HepG2 (cell line): ENCODE results near the gene WIPF2.

Experiments used
- BCLAF1 ChIP-seq: fragments of 450-650 bp; IDR thresholded peaks from 2 replicates; pipeline ENCODE4 v1.6.1; 2017; ENCODE audit warnings: mild to moderate bottlenecking
- CBFB ChIP-seq: sonication (generic); formaldehyde crosslinking; IDR thresholded peaks from 2 replicates; pipeline ENCODE4 v1.4.0; 2020; ENCODE audit warnings: missing genetic modification reagents
- CHD4 ChIP-seq: fragments of 200-600 bp; sonication (generic); IDR thresholded peaks from 2 replicates; pipeline ENCODE4 v1.7.0; 2017; ENCODE audit warnings: mild to moderate bottlenecking, low read length, borderline replicate concordance
- ELF1 ChIP-seq: sonication (generic); formaldehyde crosslinking; IDR thresholded peaks from 2 replicates; pipeline ENCODE4 v1.4.0; 2020; ENCODE audit warnings: missing genetic modification reagents
- FOSL2 ChIP-seq: sonication (generic); formaldehyde crosslinking; IDR thresholded peaks from 2 replicates; pipeline ENCODE4 v1.4.0; 2020; ENCODE audit warnings: missing genetic modification reagents
- GTF2F1 ChIP-seq: fragments of 150-350 bp; IDR thresholded peaks from 2 replicates; pipeline ENCODE4 v1.6.1; 2014; ENCODE audit warnings: low read length
- JUND ChIP-seq: sonication (generic); formaldehyde crosslinking; IDR thresholded peaks from 2 replicates; pipeline ENCODE4 v1.8.0; 2022; ENCODE audit warnings: mild to moderate bottlenecking, missing genetic modification reagents
- KAT8 ChIP-seq: IDR thresholded peaks from 2 replicates; pipeline ENCODE4 v1.6.1; 2016; ENCODE audit warnings: missing genetic modification reagents, missing compliant biosample characterization
- MLXIP ChIP-seq: sonication (generic); formaldehyde crosslinking; IDR thresholded peaks from 2 replicates; pipeline ENCODE4 v1.9.0; 2021; ENCODE audit warnings: missing genetic modification reagents, borderline replicate concordance
- NR3C1 ChIP-seq: sonication (generic); formaldehyde crosslinking; IDR thresholded peaks from 2 replicates; pipeline ENCODE4 v1.4.0; 2020; ENCODE audit warnings: missing genetic modification reagents
- SRSF1 ChIP-seq: fragments of 200-400 bp; formaldehyde crosslinking; optimal IDR thresholded peaks from 2 replicates; pipeline ENCODE3; 2017; ENCODE audit warnings: mild to moderate bottlenecking, low read depth, low read length, moderate library complexity
- ZBTB49 ChIP-seq: sonication (generic); formaldehyde crosslinking; IDR thresholded peaks from 2 replicates; pipeline ENCODE4 v1.4.0; 2020; ENCODE audit warnings: missing genetic modification reagents, borderline replicate concordance
- ZFP1 ChIP-seq: IDR thresholded peaks from 2 replicates; pipeline ENCODE4 v1.6.1; 2016
- ZNF747 ChIP-seq: sonication (generic); formaldehyde crosslinking; IDR thresholded peaks from 2 replicates; pipeline ENCODE4 v1.8.1; 2023; ENCODE audit warnings: missing genetic modification reagents, mild to moderate bottlenecking, borderline replicate concordance

- no peak for TF ChIP-seq GTF2F1
- no peak for TF ChIP-seq SRSF1
- TF ChIP-seq NR3C1, result no peak
- TF ChIP-seq ZFP1 (CRISPR knock-in tag), result no peak
- no peak for TF ChIP-seq FOSL2 (CRISPR knock-in tag)
- TF ChIP-seq ELF1 (CRISPR knock-in tag), result no peak
- no peak for TF ChIP-seq BCLAF1
- no peak for TF ChIP-seq CBFB (CRISPR knock-in tag)
- no peak for TF ChIP-seq ZBTB49 (CRISPR knock-in tag)
- TF ChIP-seq MLXIP (CRISPR knock-in tag), result no peak
- no peak for TF ChIP-seq KAT8 (CRISPR knock-in tag)
- no peak for TF ChIP-seq ZNF747 (CRISPR knock-in tag)
- no peak for TF ChIP-seq JUND (CRISPR knock-in tag)
- TF ChIP-seq CHD4, result no peak
Observed at GRCh38 chr17:40192961-40193360, 26.1 kb upstream of the WIPF2 start.
